Measurements from ENCODE around the gene CDKN2AIPNL. TPM values are rescaled to one million over a fixed set of nuclear protein-coding genes. Genes with fewer than 3 reads are reported as not detected.
A peak's percentile ranks its signal among the peaks of the same experiment; 100 is the strongest.

Gene CDKN2AIPNL, protein sequence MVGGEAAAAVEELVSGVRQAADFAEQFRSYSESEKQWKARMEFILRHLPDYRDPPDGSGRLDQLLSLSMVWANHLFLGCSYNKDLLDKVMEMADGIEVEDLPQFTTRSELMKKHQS
- total RNA-seq (2014; rRNA removed; shearing (Covaris generic)): 68.4 and 70.6 TPM in 2 replicates

DNA sequence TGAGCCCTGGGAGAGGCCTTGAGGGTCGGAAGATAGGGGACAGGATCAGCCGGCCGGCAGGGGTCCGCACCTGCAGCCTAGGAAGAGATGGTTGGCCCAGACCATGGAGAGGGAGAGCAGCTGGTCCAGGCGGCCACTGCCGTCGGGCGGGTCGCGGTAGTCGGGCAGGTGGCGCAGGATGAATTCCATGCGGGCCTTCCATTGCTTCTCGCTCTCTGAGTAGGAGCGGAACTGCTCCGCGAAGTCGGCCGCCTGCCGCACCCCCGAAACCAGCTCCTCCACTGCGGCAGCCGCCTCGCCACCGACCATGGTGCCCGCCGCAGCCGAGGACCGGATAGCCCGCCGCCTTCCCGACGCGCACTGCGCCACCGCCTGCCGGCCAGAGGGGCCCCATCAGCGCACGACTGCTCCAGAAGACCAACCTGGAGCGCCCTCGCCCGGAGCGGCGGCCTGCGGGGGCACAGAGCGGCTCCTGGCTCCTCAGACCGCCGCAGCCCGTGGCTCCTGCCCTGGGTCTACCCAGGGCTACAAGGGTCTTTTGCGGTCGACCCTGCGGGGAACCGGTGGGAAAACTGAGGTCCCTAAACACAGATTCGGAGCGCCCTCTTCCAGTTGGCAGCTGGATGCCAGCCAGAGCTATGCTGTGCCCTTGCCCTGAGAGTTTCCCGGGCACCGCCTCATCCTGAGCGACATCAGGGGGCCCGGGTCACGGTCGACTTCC, at the start of gene CDKN2AIPNL:
CDKN2AIPNL (minus strand) TSS at position 336 of the 721 bp plus-strand sequence; CDS start at position 309, 27 bp downstream.
- peak; percentile 75 for DNase-seq (ENCODE audit: low spot score)

DNA sequence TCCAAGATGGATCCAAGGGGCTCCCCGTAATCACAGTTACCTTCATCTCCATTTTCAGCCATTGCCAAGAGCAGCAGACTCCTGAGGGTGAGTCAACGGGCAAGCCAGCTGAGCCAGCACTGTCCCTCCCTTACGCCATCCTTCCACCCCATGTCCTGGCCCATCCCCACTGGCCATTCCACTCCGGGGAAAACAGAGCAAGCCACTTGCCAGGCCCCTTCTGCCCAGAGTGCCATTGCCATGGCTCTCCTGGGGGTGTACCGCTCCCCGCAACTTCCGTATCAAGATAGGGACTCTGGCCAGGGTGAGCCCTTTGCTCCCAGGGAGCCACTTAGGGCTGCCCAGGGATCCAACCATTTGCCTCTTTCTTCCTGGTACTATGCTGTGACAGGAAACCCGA, 48.9 kb upstream of the CDKN2AIPNL start:
- DNase-seq (ENCODE audit: low spot score): no peak

DNA sequence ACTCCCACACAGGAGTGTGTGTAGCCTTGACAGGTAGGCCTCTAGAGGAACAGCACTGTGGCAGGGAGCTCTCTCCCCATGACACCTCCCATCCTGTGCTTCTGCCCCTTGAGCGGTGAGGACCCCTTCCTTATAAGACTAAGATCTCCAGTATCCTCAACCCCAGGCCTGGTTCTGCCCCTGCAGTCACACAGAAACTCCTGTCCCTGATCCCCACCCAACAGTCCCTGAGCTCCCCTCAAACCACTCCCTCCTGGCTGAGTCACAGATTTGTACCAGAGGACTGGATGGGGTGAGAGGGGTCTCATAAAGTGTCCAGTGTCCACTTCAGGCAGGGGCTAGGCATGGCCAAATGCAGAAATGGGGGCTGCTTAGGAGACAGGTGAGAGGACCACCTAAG, 47.8 kb upstream of the CDKN2AIPNL start:
- DNase-seq (ENCODE audit: low spot score): no peak

DNA sequence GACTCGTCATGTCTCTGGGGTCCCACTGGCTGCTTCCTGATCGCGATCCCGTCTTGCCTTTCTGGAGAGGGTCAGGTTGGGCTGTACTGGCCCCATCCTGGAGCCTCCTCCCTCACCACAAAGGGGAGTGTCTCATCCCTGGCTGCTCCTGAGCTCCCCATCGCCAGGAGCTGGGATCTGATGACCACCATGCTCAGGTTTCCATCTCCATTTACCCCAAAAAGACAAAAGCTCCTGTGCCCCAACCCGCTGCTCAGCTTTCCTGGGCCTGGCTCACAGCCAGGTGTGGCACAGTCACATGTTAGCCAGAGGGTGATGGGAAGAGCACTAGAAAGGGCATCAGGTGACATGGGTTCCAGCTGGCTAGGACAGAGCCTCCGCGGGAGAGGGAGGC, 47.3 kb upstream of the CDKN2AIPNL start:
- no peak for DNase-seq (ENCODE audit: low spot score)

DNA sequence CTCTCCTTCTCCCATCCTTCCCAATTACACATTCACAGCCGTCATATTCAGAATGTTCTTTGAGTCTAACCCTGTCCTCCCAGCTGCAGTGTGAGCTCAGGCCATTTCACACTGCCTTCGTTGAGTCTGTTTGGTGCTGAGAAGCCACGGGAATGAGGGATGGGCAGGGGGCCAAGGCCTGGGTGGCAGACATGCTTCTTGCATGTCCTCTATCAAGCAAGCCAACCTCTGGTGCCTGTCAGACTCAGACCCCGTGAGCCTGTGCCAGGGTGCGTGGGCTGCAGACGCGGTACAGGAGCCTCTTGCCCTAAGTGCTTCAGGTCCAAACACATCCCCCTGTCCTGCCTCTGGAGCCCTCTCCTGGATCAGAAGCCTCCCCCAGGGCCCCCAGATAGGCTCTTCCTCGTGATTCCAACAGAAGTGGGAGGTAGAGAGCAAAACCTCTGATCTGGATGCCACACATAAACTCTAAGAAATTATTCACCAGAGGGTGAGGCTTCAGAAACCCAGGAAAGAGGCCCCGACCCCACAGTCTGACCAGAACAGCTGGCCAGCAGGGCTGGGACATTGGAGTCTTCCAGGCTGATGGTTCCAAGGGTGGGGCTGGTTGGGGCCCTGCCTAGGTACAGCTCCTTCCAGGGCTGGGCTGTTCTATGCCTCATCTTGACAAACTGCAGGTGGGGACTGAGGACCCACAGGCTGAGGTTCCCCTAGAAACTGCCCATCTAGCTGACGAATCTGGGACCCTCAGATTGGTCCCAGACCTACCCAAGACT, 46.7 kb upstream of the CDKN2AIPNL start:
- DNase-seq (ENCODE audit: low spot score): no peak

DNA sequence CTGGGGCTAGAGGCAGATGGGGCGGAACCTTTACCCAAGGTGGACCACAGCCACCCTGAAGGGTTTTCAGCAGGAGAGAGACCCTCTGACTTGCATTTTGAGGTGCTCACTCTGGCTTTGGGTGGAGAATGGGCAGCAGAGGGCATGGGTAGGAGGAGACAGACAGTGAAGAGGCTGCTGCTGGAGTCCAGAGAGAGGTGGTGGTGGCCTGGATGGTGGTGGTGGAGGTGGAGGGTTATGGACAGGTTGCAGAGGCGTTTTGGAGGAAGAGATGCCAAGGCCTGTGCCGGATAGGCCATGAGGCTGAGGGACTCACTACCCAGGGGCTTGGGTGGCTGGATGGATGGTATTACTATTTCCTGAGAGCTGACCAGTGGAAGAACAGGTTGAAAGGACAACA, 46.1 kb upstream of the CDKN2AIPNL start:
- no peak for DNase-seq (ENCODE audit: low spot score)

DNA sequence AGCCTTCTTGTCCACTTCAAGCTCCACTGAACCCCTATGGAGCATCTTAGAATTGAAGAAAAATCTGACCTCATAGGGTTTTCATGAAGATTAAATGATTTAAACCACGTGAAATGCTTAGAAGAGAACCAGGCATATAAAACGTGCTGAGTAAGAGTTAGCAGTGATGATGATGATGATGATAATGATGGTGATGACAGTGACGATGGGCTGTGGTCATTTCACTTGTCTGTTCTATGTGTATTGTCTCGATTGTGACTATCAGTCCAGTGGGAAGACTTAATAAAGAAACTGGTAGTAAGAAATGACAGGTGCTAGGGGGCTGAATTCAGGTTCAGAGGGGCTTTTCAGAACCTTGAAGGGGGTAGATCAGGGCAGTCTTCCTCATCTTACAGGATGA, 45.1 kb upstream of the CDKN2AIPNL start:
- no peak for DNase-seq (ENCODE audit: low spot score)

DNA sequence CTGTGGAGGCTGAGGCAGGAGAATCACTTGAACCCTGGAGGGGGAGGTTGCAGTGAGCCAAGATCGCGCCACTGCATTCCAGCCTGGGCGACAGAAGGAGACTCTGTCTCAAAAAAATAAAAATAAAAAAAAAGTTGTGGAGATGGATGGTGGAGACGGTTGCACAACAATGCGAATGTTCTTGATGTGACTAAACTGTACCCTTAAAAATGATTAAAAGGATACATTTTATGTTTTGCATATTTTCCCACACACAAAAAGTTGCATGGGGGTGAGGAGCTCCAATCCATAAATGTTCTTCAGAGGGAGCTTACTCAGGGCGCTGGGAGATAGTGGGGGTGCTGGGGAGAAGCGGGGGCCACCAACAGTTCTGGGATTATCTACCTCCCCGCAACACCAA, 43.8 kb upstream of the CDKN2AIPNL start:
- no peak for DNase-seq (ENCODE audit: low spot score)

DNA sequence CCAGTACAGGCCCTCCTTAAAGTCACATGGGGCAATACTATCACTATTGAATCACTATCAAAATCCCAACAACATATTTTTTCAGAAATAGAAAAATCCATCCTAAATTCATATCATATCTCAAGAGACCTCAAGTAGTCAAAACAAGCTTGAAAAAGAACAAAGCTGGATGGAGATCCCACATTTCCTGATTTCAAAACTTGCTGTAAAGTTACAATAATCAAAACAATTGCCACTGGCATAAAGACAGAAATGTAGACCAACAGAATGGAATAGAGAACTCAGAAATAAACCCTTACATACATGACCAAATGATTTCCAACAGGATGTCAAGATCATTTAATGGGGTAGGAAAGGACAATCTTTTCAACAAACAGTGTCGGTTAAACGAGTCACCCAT, 41.3 kb upstream of the CDKN2AIPNL start:
- DNase-seq (ENCODE audit: low spot score): no peak

DNA sequence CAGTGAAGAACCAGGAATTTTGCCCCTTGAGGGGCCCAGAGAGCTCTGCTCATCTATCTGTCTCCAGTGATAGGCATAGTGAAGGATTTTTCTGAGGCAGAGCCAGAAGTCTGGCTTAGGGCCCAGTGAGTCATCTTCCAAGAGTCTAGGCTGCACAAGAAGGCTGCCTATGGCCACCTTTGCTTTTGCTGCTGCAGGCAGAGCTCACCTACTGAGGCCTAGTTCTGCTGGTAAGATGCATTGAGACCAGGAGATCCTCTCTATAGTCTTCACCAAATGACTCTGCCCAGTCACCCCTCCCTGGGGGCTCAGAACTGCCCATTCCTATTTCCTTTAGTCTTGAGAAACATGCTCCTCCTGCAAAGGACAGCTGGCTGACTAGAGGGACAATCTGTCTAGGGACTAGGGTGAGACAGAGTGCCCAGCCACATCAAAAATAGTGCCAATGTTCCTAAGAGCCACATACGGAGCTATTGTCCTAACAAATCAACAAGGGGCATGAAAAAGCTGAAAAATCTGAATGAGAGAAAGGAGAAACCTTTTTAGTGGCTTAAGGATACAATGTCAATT, 40.3 kb upstream of the CDKN2AIPNL start:
- peak; percentile 76 for DNase-seq (ENCODE audit: low spot score)

DNA sequence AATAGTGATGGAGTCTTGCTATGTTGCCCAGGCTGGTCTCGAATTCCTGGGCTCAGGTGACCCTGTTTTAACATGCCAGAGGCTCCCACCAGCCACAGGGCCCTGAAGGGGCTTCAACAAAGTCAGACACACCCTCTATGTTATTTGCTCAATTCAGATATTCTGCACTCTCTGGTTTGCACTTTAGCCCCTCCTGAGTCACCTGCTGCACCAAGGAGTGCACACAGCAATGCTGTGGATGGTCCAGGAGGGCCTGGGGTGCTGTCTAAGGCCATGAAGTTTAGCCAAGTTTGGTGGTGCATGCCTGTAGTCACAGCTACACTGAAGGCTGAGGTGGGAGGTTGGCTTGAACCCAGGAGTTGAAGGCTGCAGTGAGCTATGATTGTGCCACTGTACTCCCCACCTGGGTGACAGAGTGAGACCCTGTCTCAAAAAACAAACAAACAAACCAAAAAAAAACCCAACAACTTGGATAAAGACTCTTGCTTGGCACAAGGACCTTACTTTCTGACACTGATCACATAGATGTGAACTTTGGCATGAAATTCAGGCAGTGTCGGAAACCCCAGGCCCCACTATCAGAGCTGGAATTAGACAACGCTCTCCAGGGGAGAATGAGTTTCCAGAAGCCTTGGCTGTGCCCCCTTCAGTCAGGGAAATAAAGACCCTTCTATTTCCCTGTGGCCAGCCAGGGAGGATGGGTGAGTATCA, 39.7 kb upstream of the CDKN2AIPNL start:
- DNase-seq (ENCODE audit: low spot score): no peak

DNA sequence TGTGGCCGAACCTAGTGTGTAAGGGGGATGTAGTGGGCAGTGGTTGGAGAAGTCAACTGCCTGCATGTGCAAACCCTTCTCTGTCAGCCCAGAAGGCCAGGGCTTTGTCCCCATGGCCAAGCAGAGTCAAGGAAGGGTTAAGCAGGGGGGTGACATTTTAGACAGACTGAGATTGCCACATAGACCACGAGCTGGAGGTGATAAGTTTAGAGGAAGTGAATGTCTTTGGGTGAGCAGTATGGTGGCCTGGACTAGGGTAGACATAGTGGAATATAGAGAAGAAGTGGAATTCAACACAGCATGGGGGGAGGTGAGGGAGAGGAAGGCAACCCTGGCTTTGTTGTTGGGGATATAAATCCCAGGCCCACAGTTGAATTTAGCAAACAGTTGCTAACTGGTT, 38.7 kb upstream of the CDKN2AIPNL start:
- no peak for DNase-seq (ENCODE audit: low spot score)

DNA sequence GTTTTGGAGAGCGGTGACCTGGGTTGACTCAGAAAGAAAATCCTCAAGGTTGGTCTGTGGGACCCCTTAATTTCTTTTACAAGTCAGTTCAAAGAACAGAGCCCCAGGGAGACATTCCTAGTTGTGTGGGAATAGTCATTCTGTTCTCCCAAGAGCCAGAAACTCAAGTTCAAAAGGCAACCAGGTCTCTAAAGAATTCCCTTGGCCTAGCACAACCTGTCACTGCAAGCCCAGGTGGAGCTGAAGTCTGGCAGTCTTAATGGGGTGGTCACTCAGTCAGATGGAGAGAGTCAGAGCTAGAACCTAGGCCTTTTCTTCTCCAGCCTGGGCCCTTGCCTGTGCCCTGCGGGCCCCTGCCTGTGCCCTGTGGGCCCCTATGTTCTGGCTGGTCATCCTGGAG, 37.5 kb upstream of the CDKN2AIPNL start:
- DNase-seq (ENCODE audit: low spot score): no peak

DNA sequence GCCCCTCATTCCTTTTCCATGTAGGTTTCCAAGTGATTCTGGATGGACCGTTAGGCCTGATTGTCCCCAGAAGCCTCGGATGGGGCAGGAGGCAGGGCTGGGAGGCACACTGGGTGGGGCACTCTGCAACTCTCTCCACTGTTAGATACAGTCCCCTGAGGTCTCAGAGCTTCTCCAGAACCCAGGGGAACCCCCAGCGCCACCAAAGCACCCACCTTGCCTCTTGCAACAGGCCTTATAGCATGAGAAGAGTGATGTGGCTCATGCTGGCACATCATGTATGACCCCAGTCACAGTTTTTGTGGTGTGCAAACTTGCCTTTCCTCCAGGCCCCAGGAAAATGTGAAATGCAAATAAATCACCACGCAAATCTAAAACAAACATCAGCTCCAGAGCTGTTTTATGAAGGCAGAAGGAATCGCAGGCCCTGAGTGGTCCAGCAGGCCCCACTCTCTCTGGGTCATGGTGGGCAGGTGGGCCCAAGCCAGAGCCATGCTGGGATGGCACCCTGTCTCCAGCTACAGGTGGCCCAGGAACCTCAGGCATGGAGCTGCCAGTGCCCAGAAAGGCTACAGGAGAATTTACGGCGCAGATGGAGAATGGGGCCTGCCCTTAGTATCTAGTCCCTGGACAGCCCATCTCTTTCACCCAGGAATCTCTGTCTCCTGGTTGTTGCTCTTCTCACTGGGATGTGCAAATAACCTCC, 36.3 kb upstream of the CDKN2AIPNL start:
- no peak for DNase-seq (ENCODE audit: low spot score)

DNA sequence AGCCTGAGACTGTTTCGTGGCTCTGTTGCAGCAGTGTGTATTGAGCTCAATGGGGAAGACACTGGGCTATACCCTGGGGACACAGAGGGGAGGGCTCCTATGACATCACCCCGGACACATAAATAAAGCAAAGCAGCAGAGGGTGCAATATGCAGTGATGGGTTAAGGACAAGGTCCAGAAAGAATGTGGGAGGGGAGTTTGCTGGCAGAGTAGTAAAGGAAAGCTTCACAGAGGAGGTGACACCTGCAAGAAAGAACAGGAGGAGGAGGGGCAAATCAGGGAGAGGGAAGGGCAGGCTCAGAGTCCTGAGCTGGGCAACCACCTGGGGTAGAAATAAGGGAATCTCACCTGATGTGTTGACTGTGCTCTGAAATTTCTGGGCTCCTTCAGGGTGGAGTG, 35.3 kb upstream of the CDKN2AIPNL start:
- DNase-seq (ENCODE audit: low spot score): no peak

DNA sequence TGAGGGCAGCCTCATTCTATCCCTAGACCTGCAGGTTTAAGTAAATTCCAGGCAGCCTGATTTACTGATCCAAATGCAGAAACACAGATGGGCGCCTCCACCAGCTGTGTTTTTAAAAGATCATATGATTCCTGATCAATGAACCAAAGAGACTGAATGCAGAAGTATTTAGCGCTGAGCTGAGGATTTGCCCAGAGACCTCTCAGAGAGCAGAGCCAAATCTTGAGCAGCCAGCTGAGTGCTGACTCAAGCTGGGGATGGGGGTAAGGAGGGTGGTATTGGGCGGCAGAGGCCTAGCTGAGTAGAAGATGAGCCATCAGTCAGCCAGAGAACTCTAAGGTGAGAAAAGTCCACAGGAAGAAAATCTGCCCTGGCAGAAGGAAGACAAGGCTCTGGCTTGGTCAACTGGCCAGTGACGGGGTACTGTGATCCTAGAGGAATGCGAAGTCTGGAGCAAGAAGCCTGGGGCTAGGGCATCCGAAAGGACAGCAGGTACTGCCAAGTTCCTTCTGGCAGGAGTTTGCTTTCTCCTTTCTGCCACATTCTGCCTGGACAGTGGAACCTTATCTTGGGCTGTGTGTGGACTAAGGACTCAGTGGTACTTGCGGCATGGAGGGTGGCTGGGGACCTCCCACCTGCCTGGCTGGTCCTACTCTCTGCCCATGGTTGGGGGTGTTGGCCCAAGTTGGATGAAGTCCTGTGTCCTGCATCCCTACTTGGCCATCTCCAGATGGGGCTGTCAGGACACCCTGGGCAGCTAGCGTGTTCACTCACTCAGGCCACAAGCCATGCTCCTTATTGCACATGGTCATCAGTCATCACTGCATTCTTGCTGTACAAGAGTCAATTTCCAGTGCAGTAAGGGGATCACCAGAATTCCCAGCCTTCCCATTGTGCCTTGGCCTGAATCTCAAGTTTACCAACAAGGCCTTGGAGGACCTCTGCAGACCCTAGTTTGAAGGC, 34.5 kb upstream of the CDKN2AIPNL start:
- no peak for DNase-seq (ENCODE audit: low spot score)

DNA sequence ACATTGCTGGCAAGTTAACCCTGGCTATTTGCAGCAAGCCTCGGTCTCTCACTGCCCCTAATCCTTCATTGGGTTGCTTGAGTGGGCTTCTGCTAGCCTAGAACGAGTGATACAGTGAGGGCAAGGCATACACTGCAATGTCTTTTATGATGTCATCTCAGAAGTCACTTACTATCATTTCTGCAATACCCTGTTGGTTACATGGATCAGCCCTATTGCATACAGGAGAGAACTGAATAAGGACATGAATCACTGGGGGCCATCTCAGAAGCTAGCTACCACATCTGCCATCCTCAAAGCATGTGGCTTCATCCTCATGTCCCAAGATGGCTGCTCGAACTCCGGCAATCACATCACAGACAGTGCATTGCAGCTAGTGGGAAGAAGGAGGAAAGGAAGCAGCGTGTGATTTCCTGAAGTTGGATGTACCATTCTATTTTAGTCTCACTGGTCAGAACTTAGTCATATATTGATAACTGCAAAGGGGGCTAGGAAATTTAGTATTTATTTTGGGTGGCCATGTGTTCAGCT, 33.3 kb upstream of the CDKN2AIPNL start:
- DNase-seq (ENCODE audit: low spot score): no peak

DNA sequence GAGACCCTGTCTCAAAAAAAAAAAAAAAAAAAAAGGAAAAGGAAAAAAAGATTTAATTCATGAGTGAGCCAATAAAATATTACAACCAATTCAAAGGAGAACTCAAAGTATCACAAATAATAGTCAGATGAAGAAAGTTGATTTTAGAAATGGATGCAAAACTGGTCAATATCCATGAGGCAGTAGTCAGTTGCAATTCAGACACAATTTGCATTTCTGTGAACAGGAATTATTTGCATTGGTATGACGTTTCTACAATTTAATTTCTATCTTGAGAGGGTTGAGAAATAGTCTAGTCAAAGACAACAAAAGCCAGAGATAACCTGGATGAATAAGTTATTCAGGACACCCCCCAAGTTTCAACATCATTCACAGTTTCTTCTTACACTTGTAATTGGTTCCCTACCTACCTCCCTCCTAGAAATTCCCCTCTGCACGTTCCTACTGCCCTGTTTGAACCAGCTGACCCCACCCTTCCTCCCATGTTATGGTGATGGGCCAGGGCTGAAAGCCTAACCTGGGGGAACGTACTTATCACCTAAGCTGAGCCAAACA, 28.6 kb upstream of the CDKN2AIPNL start:
- DNase-seq (ENCODE audit: low spot score): no peak

DNA sequence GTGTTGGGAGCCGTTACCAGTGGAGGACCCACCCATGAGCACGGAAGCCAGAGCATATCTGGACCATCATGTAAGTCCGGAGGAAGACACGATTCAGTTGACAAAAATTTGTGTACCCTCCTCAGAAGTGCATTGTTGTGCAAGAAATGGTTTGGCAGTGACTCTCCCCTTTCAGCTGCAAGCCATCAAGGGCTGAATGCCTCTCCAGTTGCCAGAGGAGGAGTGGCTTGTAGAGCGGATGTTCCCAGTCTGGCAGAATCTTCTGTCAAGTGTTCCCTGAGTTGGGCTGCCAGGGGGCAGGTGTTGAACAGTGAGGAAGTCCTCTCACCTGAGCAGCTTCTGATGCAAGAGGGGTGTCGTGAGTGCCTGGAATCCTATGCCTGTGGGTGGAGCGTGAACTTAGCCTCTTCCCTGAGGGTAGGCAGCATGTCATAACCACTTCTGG, 27.6 kb upstream of the CDKN2AIPNL start:
- DNase-seq (ENCODE audit: low spot score): peak; percentile 78

DNA sequence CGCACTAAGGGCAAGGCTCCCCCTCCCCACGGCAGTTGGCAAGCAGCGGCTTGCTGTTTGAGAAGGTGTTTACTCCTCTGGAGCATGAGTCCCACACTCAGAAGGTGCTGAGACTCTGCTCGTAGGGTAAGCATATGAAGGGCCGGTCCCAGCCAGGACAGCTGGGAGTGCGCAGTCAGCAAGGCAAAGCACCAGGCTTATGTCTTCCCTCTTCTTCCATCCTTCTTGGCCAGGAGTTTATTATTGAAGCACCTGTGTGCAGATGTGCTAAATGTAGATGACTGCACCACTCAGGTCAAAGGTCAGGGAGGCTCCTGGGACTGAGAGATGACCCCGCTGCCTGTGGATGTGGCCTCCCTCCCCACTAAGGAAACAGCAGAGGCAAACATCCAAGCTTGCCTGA, 27.0 kb upstream of the CDKN2AIPNL start:
- no peak for DNase-seq (ENCODE audit: low spot score)
